ENCODE results near the gene IFNL4. TPM values are rescaled to one million over a fixed set of nuclear protein-coding genes. Genes with fewer than 3 reads are reported as not detected.

IFNL4 gene
- total and polyA plus RNA-seq, 9 of the 15 experiments (the other 6 are each of a cell fraction or from before 2014, with no cell fraction given), result not detected

GRCh38 chr19:39205449-39205764 lies 43.2 kb downstream of the IFNL4 start:
- DNase-seq (ENCODE audit: extremely low read depth in 1 of 4, low spot score in 3 of 4) (peak in 1 of 4 experiments; percentile 27), ATAC-seq (no peak; the same call in 2 of the 3 replicates), FAIRE-seq (peak; percentile 19)
- H3K27ac ChIP-seq (ENCODE audit: extremely low read depth, low read depth, low read length), result no peak overlapping the region
- in situ Hi-C loops (cut with MboI), result no loop called here
- H3K36me3 ChIP-seq (ENCODE audit: control insufficient read depth, insufficient read depth, low read length), result no peaks in the 10 kb centered on the region
- 0% methylated on average over 1 of the region's 3 CpGs for WGBS (ENCODE audit: insufficient coverage, low coverage, missing lambda C conversion rate)
- H3K9ac ChIP-seq (ENCODE audit: insufficient read depth in 1 of 2, low read depth in 2 of 2, low read length in 2 of 2), result no peak overlapping the region
- ChIA-PET POLR2A (interaction anchor here (0.8 to 1.3 kb wide), 2 partner anchors 10 to 47 kb away, joined by 3 to 5 read pairs; no protein-coding TSS in a partner anchor), CTCF (ENCODE audit: low intra/inter-chr PET ratio) (interaction anchor here (1.0 kb wide), 1 partner anchor 207 kb away, joined by 3 read pairs; the partner anchor contains the start of gene PLEKHG2)
- H3K79me2 ChIP-seq (ENCODE audit: control insufficient read depth, insufficient read depth, low read length), result no peaks in the 10 kb centered on the region
- H3K9me3 ChIP-seq (replicated peaks; ENCODE audit: control insufficient read depth, insufficient read depth, low read depth, low read length), result no peaks in the 10 kb centered on the region
- H4K20me1 ChIP-seq (replicated peaks; ENCODE audit: control insufficient read depth, insufficient read depth, low read length), result no peaks in the 10 kb centered on the region; the same call in 1 of the 2 replicates
- H3K4me2 ChIP-seq (ENCODE audit: insufficient read depth, low read length), result 0 out of 2 replicates have a peak overlapping the region, but pooled peaks have one; percentile 14
- H3K4me1 ChIP-seq (replicated peaks in 1 of 2; ENCODE audit: control insufficient read depth in 2 of 2, insufficient read depth in 2 of 2, low read length in 2 of 2), result peaks cover 24 to 45% of the 10 kb centered on the region in 2 experiments
- BruUV-seq (replicated peaks), result no TSS peak
- H3K27me3 ChIP-seq (ENCODE audit: control insufficient read depth in 2 of 2, insufficient read depth in 2 of 2, low read length in 2 of 2), result no peaks in the 10 kb centered on the region
- TF ChIP-seq L3MBTL2 (IDR thresholded peaks at IDR 0.05), result peak; percentile 72
- 0 out of 2 replicates have a peak, but pooled peaks have one; percentile 5 for TF ChIP-seq MAX (CRISPR knock-in tag; IDR thresholded peaks at IDR 0.05)
- no peak for TF ChIP-seq NUFIP1 (IDR thresholded peaks at IDR 0.05; ENCODE audit: partially characterized antibody)
- TF ChIP-seq NFATC3 (IDR thresholded peaks at IDR 0.05), result no peak
- TF ChIP-seq ID3 (CRISPR knock-in tag; IDR thresholded peaks at IDR 0.05), result no peak
- TF ChIP-seq ID3 (tag; IDR thresholded peaks at IDR 0.05), result no peak
- TF ChIP-seq ZBTB40 (IDR thresholded peaks at IDR 0.05), result peak; percentile 14; the same call in 1 of the 2 replicates
- TF ChIP-seq ZBTB40 (CRISPR knock-in tag; IDR thresholded peaks at IDR 0.05), result no peak
- TF ChIP-seq ZNF224 (CRISPR knock-in tag; IDR thresholded peaks at IDR 0.05), result peak; percentile 89
- no peak for TF ChIP-seq CSDE1 (IDR thresholded peaks at IDR 0.05)
- no peak for TF ChIP-seq MYBL2 (IDR thresholded peaks at IDR 0.05; ENCODE audit: low read depth)
- TF ChIP-seq MYBL2 (CRISPR knock-in tag; IDR thresholded peaks at IDR 0.05; ENCODE audit: borderline replicate concordance), result no peak
- peak; percentile 72; the same call in 1 of the 2 replicates for TF ChIP-seq ADNP (tag; IDR thresholded peaks at IDR 0.05)
- no peak for TF ChIP-seq ATF1 (CRISPR knock-in tag; IDR thresholded peaks at IDR 0.05)
- peak; percentile 4; the same call in 1 of the 2 replicates for TF ChIP-seq ATF1 (tag; IDR thresholded peaks at IDR 0.05)
- TF ChIP-seq ZNF41 (CRISPR knock-in tag; conservative IDR thresholded peaks at IDR 0.05), result no peak
- intact Hi-C loops (cut with micrococcal nuclease), result loop anchor here (5.0 kb wide), 1 partner anchor 83 kb away; no protein-coding TSS in a partner anchor
- H3K9me1 ChIP-seq (ENCODE audit: control insufficient read depth, insufficient read depth, low read length), result no peaks in the 10 kb centered on the region
- H2AFZ ChIP-seq (ENCODE audit: low read depth, low read length), result peak overlapping the region; percentile 35; the same call in 1 of the 2 replicates
- no peak overlapping the region for H3K4me3 ChIP-seq

Measured in K562 (cell line).